Purkinje cell (primary cell): ENCODE results near the gene KRTAP17-1. TPM values are rescaled to one million over a fixed set of nuclear protein-coding genes. Genes with fewer than 3 reads are reported as not detected.

ENCODE experiments used
- polyA plus RNA-seq: library from polyadenylated mRNA; unstranded; fragments of >200 nt; fragmentation: Nextera tagmentation; gene quantifications from 2 replicates; pipeline ENCODE4 v1.2.1, GENCODE V29; 2014

KRTAP17-1 gene, protein sequence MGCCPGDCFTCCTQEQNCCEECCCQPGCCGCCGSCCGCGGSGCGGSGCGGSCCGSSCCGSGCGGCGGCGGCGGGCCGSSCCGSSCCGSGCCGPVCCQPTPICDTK
- not detected in 2 replicates for polyA plus RNA-seq

DNA sequence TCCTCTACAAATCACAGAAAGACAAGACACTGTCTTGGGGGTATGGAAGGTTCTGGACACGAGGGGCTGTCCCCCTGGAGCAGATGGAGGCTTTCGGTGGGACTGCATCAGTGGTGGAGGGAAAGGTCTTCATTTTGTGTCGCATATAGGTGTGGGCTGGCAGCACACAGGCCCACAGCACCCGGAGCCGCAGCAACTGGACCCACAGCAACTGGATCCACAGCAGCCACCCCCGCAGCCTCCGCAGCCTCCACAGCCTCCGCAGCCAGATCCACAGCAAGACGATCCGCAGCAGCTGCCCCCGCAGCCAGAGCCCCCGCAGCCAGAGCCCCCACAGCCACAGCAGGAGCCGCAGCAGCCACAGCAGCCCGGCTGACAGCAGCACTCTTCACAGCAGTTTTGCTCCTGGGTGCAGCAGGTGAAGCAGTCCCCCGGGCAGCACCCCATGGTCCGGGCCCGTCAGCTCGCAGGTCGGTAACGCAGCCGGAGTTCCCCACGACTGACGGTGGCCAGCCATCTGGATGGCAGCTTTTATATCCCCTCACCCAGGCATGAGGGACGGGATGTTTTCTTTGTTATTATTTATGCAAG lies at the start of gene KRTAP17-1:
Gene KRTAP17-1 (minus strand): TSS at position 507 of the 591 bp plus-strand sequence. CDS start 60 bp downstream, at position 447.

DNA sequence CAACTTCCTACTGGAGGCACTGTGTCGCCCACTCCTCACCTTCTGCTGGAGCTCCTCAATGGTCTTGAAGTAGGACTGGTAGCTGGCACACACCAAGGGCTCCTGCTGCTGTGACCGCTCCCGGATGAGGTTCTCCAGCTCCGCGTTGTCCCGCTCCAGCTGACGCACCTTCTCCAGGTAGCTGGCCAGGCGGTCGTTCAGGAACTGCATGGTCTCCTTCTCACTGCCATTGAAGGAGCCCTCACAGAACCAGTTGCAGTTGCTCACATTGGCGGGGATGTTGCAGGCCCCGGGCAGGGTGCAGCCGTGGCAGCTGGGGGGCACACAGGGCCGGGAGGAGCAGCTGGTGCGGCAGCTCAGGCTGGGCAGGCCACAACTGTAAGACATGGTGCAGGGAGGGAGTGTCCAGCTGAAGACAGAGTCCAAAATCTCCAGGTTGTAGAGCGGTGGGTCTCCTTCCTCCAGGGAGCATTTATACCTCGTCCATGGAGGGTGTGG lies 34.9 kb upstream of the KRTAP17-1 start, which contains the start of gene KRT33A:
Gene KRT33A (minus strand): TSS at position 448 of the 498 bp plus-strand sequence. CDS start 61 bp downstream, at position 387.

DNA sequence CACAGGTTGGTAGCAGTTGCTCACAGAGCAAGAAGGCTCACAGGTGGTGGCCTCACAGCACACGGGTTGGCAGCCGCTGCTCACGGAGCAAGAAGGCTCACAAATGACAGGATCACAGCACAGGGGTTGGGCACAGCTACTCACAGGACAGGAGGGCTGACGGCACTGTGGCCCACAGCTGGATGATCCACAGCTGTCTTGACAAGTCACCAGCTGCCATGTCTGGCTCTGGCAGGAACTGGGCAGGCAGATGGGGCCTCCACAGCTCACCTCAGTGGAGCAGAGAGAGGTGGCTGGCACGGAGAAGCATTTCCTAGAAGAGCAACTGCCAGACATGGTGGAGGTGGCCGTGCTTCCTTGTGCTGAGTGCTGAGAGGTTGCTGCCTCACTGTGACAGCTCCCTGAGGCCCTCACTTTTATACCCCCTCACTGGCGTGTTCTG lies 6.6 kb downstream of the KRTAP17-1 start, which contains the start of gene KRTAP16-1:
Gene KRTAP16-1 (minus strand): TSS at position 392 of the 442 bp plus-strand sequence. CDS start 56 bp downstream, at position 336.

DNA sequence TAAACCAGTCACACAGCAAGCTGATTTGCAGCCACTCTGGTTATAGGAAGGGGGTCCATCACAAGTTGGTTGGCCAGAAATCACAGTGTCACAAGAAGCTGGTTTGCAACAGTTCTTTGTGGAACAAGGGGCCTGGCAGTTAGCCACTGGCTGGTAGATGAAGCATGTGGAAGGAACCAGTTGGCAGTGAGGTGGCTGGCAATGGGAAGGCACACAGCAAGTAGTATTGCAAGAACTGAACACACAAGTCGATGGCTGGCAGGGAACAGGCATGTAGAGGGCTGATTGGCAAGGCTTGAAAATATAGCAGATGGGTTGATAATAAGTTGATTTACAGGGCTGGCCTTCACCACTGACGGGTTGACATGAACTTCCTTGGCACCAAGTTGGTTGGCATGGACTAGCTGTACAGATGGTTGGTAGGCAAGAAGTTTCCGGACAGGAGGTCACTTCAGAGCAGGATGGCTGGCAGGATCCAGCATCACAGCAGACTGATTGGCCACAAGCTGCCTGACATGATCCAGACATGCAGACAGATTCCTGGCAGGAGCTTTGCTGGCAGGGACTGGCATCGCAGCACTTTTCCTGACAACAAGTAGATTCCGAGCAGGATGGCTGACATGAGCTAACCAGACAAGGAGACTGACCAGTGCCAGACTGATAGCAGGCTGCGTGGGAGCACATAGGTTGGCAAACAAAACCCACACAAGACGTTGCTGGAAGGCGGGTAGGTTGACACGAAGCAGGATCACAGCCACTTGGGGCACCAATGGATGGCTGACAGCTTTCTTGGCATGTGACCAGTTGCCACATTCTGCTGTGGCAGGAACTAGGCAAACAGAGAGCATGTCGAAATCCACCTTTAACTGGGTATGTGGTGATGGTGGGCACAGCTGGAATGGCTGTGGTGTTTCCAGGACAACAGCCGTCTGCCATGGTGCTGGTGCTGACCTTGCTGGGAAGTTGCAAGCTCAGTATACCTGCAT lies 13.3 kb downstream of the KRTAP17-1 start, which contains the start of gene KRTAP29-1:
Gene KRTAP29-1 (minus strand): TSS at position 936 of the 986 bp plus-strand sequence. CDS start 0 bp downstream, at position 936.

DNA sequence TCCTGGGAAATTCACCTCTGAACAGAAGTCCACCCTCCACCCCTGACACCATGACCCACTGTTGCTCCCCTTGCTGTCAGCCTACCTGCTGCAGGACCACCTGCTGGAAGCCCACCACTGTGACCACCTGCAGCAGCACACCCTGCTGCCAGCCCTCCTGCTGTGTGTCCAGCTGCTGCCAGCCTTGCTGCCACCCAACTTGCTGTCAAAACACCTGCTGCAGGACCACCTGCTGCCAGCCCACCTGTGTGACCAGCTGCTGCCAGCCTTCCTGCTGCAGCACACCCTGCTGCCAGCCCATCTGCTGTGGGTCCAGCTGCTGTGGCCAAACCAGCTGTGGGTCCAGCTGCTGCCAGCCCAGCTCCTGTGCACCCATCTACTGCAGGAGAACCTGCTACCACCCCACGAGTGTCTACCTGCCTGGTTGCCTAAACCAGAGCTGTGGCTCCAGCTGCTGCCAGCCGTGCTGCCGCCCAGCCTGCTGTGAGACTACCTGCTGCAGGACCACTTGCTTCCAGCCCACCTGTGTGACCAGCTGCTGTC lies 39.8 kb downstream of the KRTAP17-1 start, which contains the start of gene KRTAP9-7:
Gene KRTAP9-7 (plus strand): TSS at position 51 of the 543 bp plus-strand sequence. CDS start 0 bp downstream, at position 51.

DNA sequence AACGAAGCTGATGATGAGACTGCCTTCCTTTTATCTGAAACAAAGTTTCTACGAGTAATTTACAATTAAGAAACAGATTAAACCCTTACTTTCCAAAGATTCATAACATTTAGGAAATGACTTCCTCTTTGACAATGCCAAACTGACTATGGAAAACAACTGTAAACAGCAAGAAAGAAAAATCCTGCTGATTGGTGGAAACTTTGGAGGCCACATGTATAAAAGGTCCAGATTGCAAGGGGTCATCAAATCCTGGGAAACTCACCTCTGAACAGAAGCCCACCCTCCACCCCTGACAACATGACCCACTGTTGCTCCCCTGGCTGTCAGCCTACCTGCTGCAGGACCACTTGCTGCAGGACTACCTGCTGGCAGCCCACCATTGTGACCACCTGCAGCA lies 50.4 kb downstream of the KRTAP17-1 start, which contains the start of gene KRTAP9-6:
Gene KRTAP9-6 (plus strand): TSS at position 301 of the 400 bp plus-strand sequence. CDS start 0 bp downstream, at position 301.

Other genes with a start within 250 kb of the KRTAP17-1 start
- gene KRTAP2-4, start 249.8 kb downstream of the KRTAP17-1 start, polyA plus RNA-seq: not detected in 2 replicates
- not detected in 2 replicates for gene KRTAP4-7, start 231.6 kb downstream of the KRTAP17-1 start, polyA plus RNA-seq
- gene KRTAP4-8, start 217.6 kb downstream of the KRTAP17-1 start, polyA plus RNA-seq: not detected in 2 replicates
- gene KRTAP4-16, start 213.5 kb downstream of the KRTAP17-1 start, polyA plus RNA-seq: not detected in 2 replicates
- not detected in 2 replicates for gene KRTAP4-9, start 210.3 kb downstream of the KRTAP17-1 start, polyA plus RNA-seq
- not detected in 2 replicates for gene KRTAP4-11, start 197.3 kb downstream of the KRTAP17-1 start, polyA plus RNA-seq
- not detected in 2 replicates for gene KRTAP4-12, start 191.5 kb downstream of the KRTAP17-1 start, polyA plus RNA-seq
- gene KRTAP4-6, start 175.2 kb downstream of the KRTAP17-1 start, polyA plus RNA-seq: not detected in 2 replicates
- not detected in 2 replicates for gene KRTAP4-5, start 165.9 kb downstream of the KRTAP17-1 start, polyA plus RNA-seq
- gene KRTAP4-4, start 155.0 kb downstream of the KRTAP17-1 start, polyA plus RNA-seq: not detected in 2 replicates
- gene KRTAP4-3, start 147.5 kb downstream of the KRTAP17-1 start, polyA plus RNA-seq: not detected in 2 replicates
- gene KRTAP4-2, start 137.5 kb downstream of the KRTAP17-1 start, polyA plus RNA-seq: not detected in 2 replicates
- gene KRTAP4-1, start 130.8 kb downstream of the KRTAP17-1 start, polyA plus RNA-seq: not detected in 2 replicates
- not detected in 2 replicates for gene KRTAP9-1, start 125.8 kb downstream of the KRTAP17-1 start, polyA plus RNA-seq
- not detected in 2 replicates for gene KRTAP9-2, start 89.1 kb downstream of the KRTAP17-1 start, polyA plus RNA-seq
- gene KRTAP9-3, start 83.3 kb downstream of the KRTAP17-1 start, polyA plus RNA-seq: not detected in 2 replicates
- not detected in 2 replicates for gene KRTAP9-8, start 77.7 kb downstream of the KRTAP17-1 start, polyA plus RNA-seq
- gene KRTAP9-4, start 66.0 kb downstream of the KRTAP17-1 start, polyA plus RNA-seq: not detected in 2 replicates
- not detected in 2 replicates for gene KRTAP9-9, start 60.3 kb downstream of the KRTAP17-1 start, polyA plus RNA-seq
- gene KRTAP9-6, start 50.3 kb downstream of the KRTAP17-1 start, polyA plus RNA-seq: not detected in 2 replicates
- not detected in 2 replicates for gene KRTAP9-7, start 40.0 kb downstream of the KRTAP17-1 start, polyA plus RNA-seq
- not detected in 2 replicates for gene KRTAP29-1, start 12.9 kb downstream of the KRTAP17-1 start, polyA plus RNA-seq
- not detected in 2 replicates for gene KRTAP16-1, start 6.4 kb downstream of the KRTAP17-1 start, polyA plus RNA-seq
- not detected in 2 replicates for gene KRT33A, start 35.1 kb upstream of the KRTAP17-1 start, polyA plus RNA-seq
- gene KRT33B, start 54.1 kb upstream of the KRTAP17-1 start, polyA plus RNA-seq: not detected in 2 replicates
- not detected in 2 replicates for gene KRT34, start 66.6 kb upstream of the KRTAP17-1 start, polyA plus RNA-seq
- gene KRT31, start 81.9 kb upstream of the KRTAP17-1 start, polyA plus RNA-seq: 2.2 TPM in 1 of 2 replicates, not detected in the other
- not detected in 2 replicates for gene KRT37, start 108.9 kb upstream of the KRTAP17-1 start, polyA plus RNA-seq
- gene KRT38, start 125.3 kb upstream of the KRTAP17-1 start, polyA plus RNA-seq: not detected in 2 replicates
- gene KRT32, start 151.7 kb upstream of the KRTAP17-1 start, polyA plus RNA-seq: not detected in 2 replicates
- gene KRT35, start 165.4 kb upstream of the KRTAP17-1 start, polyA plus RNA-seq: not detected in 2 replicates
- gene KRT36, start 174.2 kb upstream of the KRTAP17-1 start, polyA plus RNA-seq: not detected in 2 replicates
- gene KRT13, start 189.9 kb upstream of the KRTAP17-1 start, polyA plus RNA-seq: not detected in 2 replicates
- not detected in 2 replicates for gene KRT15, start 203.2 kb upstream of the KRTAP17-1 start, polyA plus RNA-seq
- not detected in 2 replicates for gene KRT19, start 212.6 kb upstream of the KRTAP17-1 start, polyA plus RNA-seq